GM12892 (cell line): ENCODE results near the gene ADARB2.

ENCODE experiments used
- POLR2A ChIP-seq: IDR thresholded peaks from 2 replicates; pipeline ENCODE4 v1.6.1; 2011; ENCODE audit warnings: low read depth, low read length, control low read depth
- POLR2AphosphoS5 ChIP-seq: IDR thresholded peaks from 2 replicates; pipeline ENCODE4 v1.6.1; 2011; ENCODE audit warnings: low read depth, low read length, control low read depth
- TAF1 ChIP-seq: IDR thresholded peaks from 2 replicates; pipeline ENCODE4 v1.6.1; 2011; ENCODE audit warnings: low read depth, mild to moderate bottlenecking, control low read depth, low read length, borderline replicate concordance

DNA sequence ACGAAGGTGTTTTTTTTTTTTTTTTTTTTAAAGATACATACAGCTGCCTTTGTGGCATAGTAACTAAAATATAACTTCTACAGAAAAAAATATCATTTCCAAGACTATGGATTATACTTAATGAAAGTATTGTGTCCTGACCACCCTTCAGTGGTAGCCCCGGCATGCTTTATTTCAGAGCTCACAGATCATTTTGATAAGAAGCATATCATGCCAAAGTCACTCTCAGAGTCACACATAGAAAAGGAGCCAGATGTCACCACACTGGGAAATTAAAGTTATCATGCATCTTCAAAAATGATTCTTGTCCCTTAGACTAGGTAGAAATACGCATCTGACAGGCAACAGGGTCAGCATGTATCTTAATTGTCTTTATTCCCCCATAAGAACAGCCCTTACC is 3.0 kb downstream of the ADARB2 start:
- TF ChIP-seq POLR2A (no peak), POLR2AphosphoS5 (no peak), TAF1 (no peak)
